ENCODE results near the gene MICB.

Gene MICB

GRCh38 chr6:31467151-31467550 lies 30.8 kb upstream of the MICB start:
- TF ChIP-seq POLR2A (IDR thresholded peaks at IDR 0.05; ENCODE audit: low read length) (no peak), GATA1 (IDR thresholded peaks at IDR 0.05; ENCODE audit: low read depth, low read length) (no peak)

GRCh38 chr6:31468311-31468710 lies 29.6 kb upstream of the MICB start:
- DNase-seq, result no peak
- TF ChIP-seq GATA1 (IDR thresholded peaks at IDR 0.05; ENCODE audit: low read depth, low read length) (no peak), POLR2A (IDR thresholded peaks at IDR 0.05; ENCODE audit: low read length) (no peak)

More at GRCh38 chr6:31467151-31467550, 30.8 kb upstream of the MICB start:
- no peak for DNase-seq

GRCh38 chr6:31470801-31471200 lies 27.1 kb upstream of the MICB start:
- TF ChIP-seq POLR2A (IDR thresholded peaks at IDR 0.05; ENCODE audit: low read length) (no peak), GATA1 (IDR thresholded peaks at IDR 0.05; ENCODE audit: low read depth, low read length) (no peak)
- DNase-seq, result no peak

GRCh38 chr6:31471711-31472110 lies 26.2 kb upstream of the MICB start:
- DNase-seq, result no peak
- no peak for TF ChIP-seq POLR2A (IDR thresholded peaks at IDR 0.05; ENCODE audit: low read length)

GRCh38 chr6:31472259-31472658 lies 25.7 kb upstream of the MICB start:
- DNase-seq, result no peak
- TF ChIP-seq POLR2A (IDR thresholded peaks at IDR 0.05; ENCODE audit: low read length) (no peak), GATA1 (IDR thresholded peaks at IDR 0.05; ENCODE audit: low read depth, low read length) (no peak)

- no peak for TF ChIP-seq POLR2A (IDR thresholded peaks at IDR 0.05; ENCODE audit: low read length)
- TF ChIP-seq GATA1 (IDR thresholded peaks at IDR 0.05; ENCODE audit: low read depth, low read length), result no peak
- no peak for DNase-seq
Observed at GRCh38 chr6:31473244-31473643, 24.7 kb upstream of the MICB start.

- TF ChIP-seq GATA1 (IDR thresholded peaks at IDR 0.05; ENCODE audit: low read depth, low read length) (no peak), POLR2A (IDR thresholded peaks at IDR 0.05; ENCODE audit: low read length) (no peak)
- peak in 1 of 2 experiments; percentile 13 for DNase-seq
Observed at GRCh38 chr6:31473780-31474761, 23.9 kb upstream of the MICB start.

- peak; percentile 25 to 37 for DNase-seq
- TF ChIP-seq GATA1 (IDR thresholded peaks at IDR 0.05; ENCODE audit: low read depth, low read length), result no peak
- no peak for TF ChIP-seq POLR2A (IDR thresholded peaks at IDR 0.05; ENCODE audit: low read length)
Observed at GRCh38 chr6:31474871-31475286, 23.1 kb upstream of the MICB start.

- no peak for DNase-seq
- TF ChIP-seq POLR2A (IDR thresholded peaks at IDR 0.05; ENCODE audit: low read length) (no peak), GATA1 (IDR thresholded peaks at IDR 0.05; ENCODE audit: low read depth, low read length) (no peak)
Observed at GRCh38 chr6:31476515-31477139, 21.3 kb upstream of the MICB start.

GRCh38 chr6:31477521-31477920 lies 20.4 kb upstream of the MICB start:
- no peak for DNase-seq
- no peak for TF ChIP-seq POLR2A (IDR thresholded peaks at IDR 0.05; ENCODE audit: low read length)
- no peak for TF ChIP-seq GATA1 (IDR thresholded peaks at IDR 0.05; ENCODE audit: low read depth, low read length)

- DNase-seq, result no peak
- no peak for TF ChIP-seq GATA1 (IDR thresholded peaks at IDR 0.05; ENCODE audit: low read depth, low read length)
- TF ChIP-seq POLR2A (IDR thresholded peaks at IDR 0.05; ENCODE audit: low read length), result no peak
Observed at GRCh38 chr6:31478186-31478950, 19.6 kb upstream of the MICB start.

GRCh38 chr6:31479151-31479932 lies 18.6 kb upstream of the MICB start:
- no peak for DNase-seq
- no peak for TF ChIP-seq GATA1 (IDR thresholded peaks at IDR 0.05; ENCODE audit: low read depth, low read length)
- no peak for TF ChIP-seq POLR2A (IDR thresholded peaks at IDR 0.05; ENCODE audit: low read length)

- TF ChIP-seq GATA1 (IDR thresholded peaks at IDR 0.05; ENCODE audit: low read depth, low read length) (no peak), POLR2A (IDR thresholded peaks at IDR 0.05; ENCODE audit: low read length) (no peak)
- no peak for DNase-seq
Observed at GRCh38 chr6:31479933-31480535, 17.9 kb upstream of the MICB start.
